Mesendoderm (in vitro differentiated cells): ENCODE results near the gene DHX35.
"Not testable (repeated sequence)": the region's sequence is repeated elsewhere in the genome, so short reads cannot be mapped to it uniquely, and the experiment has no call there.

Experiments used
- DNase-seq: peaks from one replicate; pipeline ENCODE4 v3.0.0; 2013
- H2AK5ac ChIP-seq: 2 replicates; pipeline ENCODE4 v1.6.1; 2013; ENCODE audit warnings: low read length, inconsistent platforms
- H2BK120ac ChIP-seq: 2 replicates; pipeline ENCODE4 v1.6.1; 2013; ENCODE audit warnings: low read depth, mild to moderate bottlenecking, low read length, moderate library complexity, mixed read lengths
- H2BK15ac ChIP-seq: replicated peaks from 2 replicates; pipeline ENCODE4 v1.6.1; 2013; ENCODE audit warnings: low read depth, mild to moderate bottlenecking, moderate library complexity
- H2BK5ac ChIP-seq: 2 replicates; pipeline ENCODE4 v1.6.1; 2013; ENCODE audit warnings: low read length, inconsistent platforms
- H3K18ac ChIP-seq: 2 replicates; pipeline ENCODE4 v1.6.1; 2013; ENCODE audit warnings: mild to moderate bottlenecking, low read length, mixed read lengths
- H3K23ac ChIP-seq: one replicate; pipeline ENCODE4 v1.6.1; 2013; ENCODE audit warnings: low read length
- H3K27ac ChIP-seq: 2 replicates; pipeline ENCODE4 v1.5.1; 2013; ENCODE audit warnings: low read depth, mild to moderate bottlenecking, inconsistent platforms, low read length, moderate library complexity
- H3K27me3 ChIP-seq: 2 replicates; pipeline ENCODE4 v1.6.1; 2013; ENCODE audit warnings: low read length, control low read depth, mild to moderate bottlenecking, inconsistent platforms; ENCODE audit not compliant: insufficient read depth, poor library complexity
- H3K36me3 ChIP-seq: 2 replicates; pipeline ENCODE4 v1.6.1; 2013; ENCODE audit warnings: low read length, inconsistent platforms; ENCODE audit not compliant: control insufficient read depth, insufficient read depth
- H3K4ac ChIP-seq: one replicate; pipeline ENCODE4 v1.6.1; 2013; ENCODE audit warnings: low read depth, mild to moderate bottlenecking, low read length, moderate library complexity
- H3K4me1 ChIP-seq: 2 replicates; pipeline ENCODE4 v1.6.1; 2013; ENCODE audit warnings: low read depth, low read length, inconsistent platforms; ENCODE audit not compliant: control insufficient read depth
- H3K4me2 ChIP-seq: 2 replicates; pipeline ENCODE4 v1.6.1; 2013; ENCODE audit warnings: low read length
- H3K4me3 ChIP-seq: 2 replicates; pipeline ENCODE4 v1.5.1; 2013; ENCODE audit warnings: mild to moderate bottlenecking, low read length
- H3K56ac ChIP-seq: one replicate; pipeline ENCODE4 v1.6.1; 2013; ENCODE audit warnings: low read length
- H3K79me1 ChIP-seq: 2 replicates; pipeline ENCODE4 v1.6.1; 2013; ENCODE audit warnings: low read length, inconsistent platforms
- H3K79me2 ChIP-seq: 2 replicates; pipeline ENCODE4 v1.6.1; 2013; ENCODE audit warnings: mild to moderate bottlenecking, low read length; ENCODE audit not compliant: control insufficient read depth, insufficient read depth
- H3K9ac ChIP-seq: 2 replicates; pipeline ENCODE4 v1.6.1; 2013; ENCODE audit warnings: low read length, inconsistent platforms
- H4K5ac ChIP-seq: one replicate; pipeline ENCODE4 v1.6.1; 2013; ENCODE audit warnings: low read length
- H4K8ac ChIP-seq: one replicate; pipeline ENCODE4 v1.6.1; 2013; ENCODE audit warnings: low read depth, mild to moderate bottlenecking, control low read depth, low read length, moderate library complexity
- WGBS: extraction: QIAGEN DNeasy Blood & Tissue Kit; methylation state at CpG from one replicate; pipeline ENCODE4 v1.1.7; 2013; ENCODE audit warnings: low lambda C conversion rate, missing lambda C conversion rate; ENCODE audit not compliant: insufficient coverage; ENCODE audit errors: extremely low coverage; 5-methylcytosine and 5-hydroxymethylcytosine counted together

Gene DHX35

GRCh38 chr20:38991814-38992704 lies 29.9 kb downstream of the DHX35 start:
- Histone ChIP-seq H3K36me3 (peaks cover 2% of the 10 kb centered on the region), H3K4me2 (no peak overlapping the region)
- no CpG with 5 or more reads among the region's 5 CpGs for WGBS

DNA sequence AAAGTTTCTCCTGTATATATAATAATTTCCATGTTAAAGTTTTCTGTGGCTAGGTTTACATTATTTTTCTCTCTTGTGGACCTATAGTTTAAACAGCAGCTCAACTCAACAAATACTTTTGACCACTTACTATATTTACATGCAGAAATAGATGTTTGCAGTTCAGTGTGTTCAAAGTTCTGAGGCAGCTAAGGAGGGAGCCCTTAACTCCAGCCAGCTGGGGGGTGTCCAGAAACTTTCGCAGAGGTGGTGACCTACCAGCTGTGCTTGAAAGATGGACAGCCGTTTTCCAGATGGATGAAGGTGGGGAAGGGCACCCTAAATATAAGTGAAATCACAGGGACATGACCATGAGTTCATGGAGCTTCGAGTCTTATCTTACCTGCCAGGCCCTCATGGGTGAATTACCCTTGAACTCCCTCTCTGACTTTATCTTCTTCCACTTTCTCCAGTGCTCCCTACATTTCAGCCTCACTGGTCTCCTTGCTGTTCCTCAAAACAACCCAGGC lies 33.4 kb downstream of the DHX35 start:
- no peak overlapping the region for H2AK5ac ChIP-seq
- H3K4ac ChIP-seq = no peak overlapping the region
- no peaks in the 10 kb centered on the region for H3K27me3 ChIP-seq
- no peak for DNase-seq
- H3K4me2 ChIP-seq = no peak overlapping the region
- H3K79me2 ChIP-seq = no peaks in the 10 kb centered on the region
- no peaks in the 10 kb centered on the region for H3K79me1 ChIP-seq
- H3K36me3 ChIP-seq = peaks cover 2% of the 10 kb centered on the region
- no peak overlapping the region for H2BK5ac ChIP-seq
- H3K9ac ChIP-seq = no peak overlapping the region
- no peak overlapping the region for H3K56ac ChIP-seq
- no peak overlapping the region for H3K23ac ChIP-seq
- H3K27ac ChIP-seq = no peak overlapping the region
- no peak overlapping the region for H3K4me3 ChIP-seq
- no peak overlapping the region for H2BK120ac ChIP-seq
- H4K5ac ChIP-seq = no peak overlapping the region
- H3K4me1 ChIP-seq = no peaks in the 10 kb centered on the region
- no peak overlapping the region for H3K18ac ChIP-seq
- H2BK15ac ChIP-seq = no peak overlapping the region
- H4K8ac ChIP-seq = no peak overlapping the region
- WGBS = no CpG with 5 or more reads among the region's 3 CpGs

More at GRCh38 chr20:38991814-38992704, 29.9 kb downstream of the DHX35 start:
- Histone ChIP-seq H2BK15ac (no peak overlapping the region), H3K79me1 (no peaks in the 10 kb centered on the region), H3K79me2 (no peaks in the 10 kb centered on the region), H3K27ac (no peak overlapping the region), H4K5ac (no peak overlapping the region), H3K4ac (no peak overlapping the region), H3K27me3 (no peaks in the 10 kb centered on the region), H3K4me3 (no peak overlapping the region), H3K9ac (no peak overlapping the region), H4K8ac (no peak overlapping the region), H2BK120ac (no peak overlapping the region), H2BK5ac (no peak overlapping the region), H2AK5ac (no peak overlapping the region), H3K56ac (no peak overlapping the region), H3K18ac (no peak overlapping the region), H3K4me1 (no peaks in the 10 kb centered on the region), H3K23ac (no peak overlapping the region)
- no peak for DNase-seq

DNA sequence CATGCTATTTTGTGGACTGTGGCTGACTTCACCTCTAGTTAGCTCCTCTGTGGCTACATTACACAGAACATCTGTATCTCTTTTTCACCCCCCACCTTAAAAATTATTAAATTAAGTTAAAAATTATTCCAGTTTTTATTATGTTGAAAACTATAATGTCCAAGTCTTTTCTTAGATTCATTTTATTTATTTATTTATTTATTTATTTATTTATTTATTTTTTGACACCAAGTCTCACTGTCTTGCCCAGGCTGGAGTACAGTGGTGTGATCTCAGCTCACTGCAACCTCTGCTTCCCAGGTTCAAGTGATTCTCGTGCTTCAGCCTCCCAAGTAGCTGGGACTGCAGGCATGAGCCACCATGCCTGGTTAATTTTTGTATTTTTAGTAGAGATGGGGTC lies 34.7 kb downstream of the DHX35 start:
- H3K79me1 ChIP-seq, H4K8ac ChIP-seq, H3K9ac ChIP-seq, H3K4me2 ChIP-seq, H3K4ac ChIP-seq, DNase-seq, H3K4me3 ChIP-seq, H3K79me2 ChIP-seq, H3K4me1 ChIP-seq, H2BK5ac ChIP-seq, H3K56ac ChIP-seq, H3K23ac ChIP-seq, H3K27me3 ChIP-seq, H3K18ac ChIP-seq, H3K36me3 ChIP-seq, H2AK5ac ChIP-seq, H4K5ac ChIP-seq, H3K27ac ChIP-seq, H2BK15ac ChIP-seq, H2BK120ac ChIP-seq: not testable (repeated sequence)
- WGBS = no CpG with 5 or more reads among the region's 1 CpG

- H4K8ac ChIP-seq = no peak overlapping the region
- no peaks in the 10 kb centered on the region for H3K79me1 ChIP-seq
- H3K27ac ChIP-seq = no peak overlapping the region
- no peak overlapping the region for H2BK15ac ChIP-seq
- no peak overlapping the region for H2AK5ac ChIP-seq
- H3K36me3 ChIP-seq = peaks cover 3% of the 10 kb centered on the region
- peak; percentile 13 for DNase-seq
- no peak overlapping the region for H3K18ac ChIP-seq
- WGBS = 100% methylated on average over 4 of the region's 8 CpGs
- no peak overlapping the region for H2BK120ac ChIP-seq
- H3K79me2 ChIP-seq = no peaks in the 10 kb centered on the region
- H3K4me2 ChIP-seq = no peak overlapping the region
- no peak overlapping the region for H3K4ac ChIP-seq
- no peak overlapping the region for H4K5ac ChIP-seq
- no peak overlapping the region for H3K4me3 ChIP-seq
- no peak overlapping the region for H3K56ac ChIP-seq
- no peak overlapping the region for H3K23ac ChIP-seq
- no peak overlapping the region for H2BK5ac ChIP-seq
- no peak overlapping the region for H3K9ac ChIP-seq
- no peaks in the 10 kb centered on the region for H3K4me1 ChIP-seq
- no peaks in the 10 kb centered on the region for H3K27me3 ChIP-seq
Measured at GRCh38 chr20:38997622-38998021, 35.5 kb downstream of the DHX35 start.

GRCh38 chr20:38999217-38999616 lies 37.1 kb downstream of the DHX35 start:
- no peak overlapping the region for H4K8ac ChIP-seq
- DNase-seq = no peak
- no peak overlapping the region for H3K23ac ChIP-seq
- H2AK5ac ChIP-seq = no peak overlapping the region
- H3K4me2 ChIP-seq = no peak overlapping the region
- H3K4ac ChIP-seq = no peak overlapping the region
- H3K4me1 ChIP-seq = no peaks in the 10 kb centered on the region
- H2BK120ac ChIP-seq = no peak overlapping the region
- no peak overlapping the region for H2BK15ac ChIP-seq
- H3K27ac ChIP-seq = no peak overlapping the region
- H3K36me3 ChIP-seq = peaks cover 4% of the 10 kb centered on the region
- H3K79me2 ChIP-seq = no peaks in the 10 kb centered on the region
- H3K79me1 ChIP-seq = no peaks in the 10 kb centered on the region
- no peaks in the 10 kb centered on the region for H3K27me3 ChIP-seq
- H3K18ac ChIP-seq = no peak overlapping the region
- WGBS = no CpG with 5 or more reads among the region's 3 CpGs
- H3K4me3 ChIP-seq = no peak overlapping the region
- H2BK5ac ChIP-seq = no peak overlapping the region
- no peak overlapping the region for H3K9ac ChIP-seq
- no peak overlapping the region for H4K5ac ChIP-seq
- no peak overlapping the region for H3K56ac ChIP-seq
